Astrocyte of the spinal cord (primary cell): Measurements from ENCODE around the gene AURKB.

Experiments used
- DNase-seq: peaks from one replicate; pipeline ENCODE4 v3.0.0; 2011; ENCODE audit warnings: low read depth, low spot score
- H3K4me3 ChIP-seq: 2 replicates; pipeline ENCODE4 v1.5.1; 2011; ENCODE audit warnings: low read depth, mild to moderate bottlenecking, low read length, moderate library complexity
- in situ Hi-C: cut with HindIII; loops from 2 replicates; pipeline ENCODE4 v1.10.0; 2017; ENCODE audit warnings: low sequenced_read_pairs
- TF ChIP-seq, protein P1 (sequence below): IDR thresholded peaks from 2 replicates; pipeline ENCODE4 v1.5.1; 2012; ENCODE audit warnings: low read depth, mild to moderate bottlenecking, low read length, inconsistent platforms

AURKB gene

GRCh38 chr17:8209907-8210760, at the start of gene AURKB:
TSS of gene AURKB (minus strand) at chr17:8210575. CDS start at chr17:8210224, 351 bp downstream.
- peak; percentile 96 for DNase-seq
- TF ChIP-seq, protein P1, sequence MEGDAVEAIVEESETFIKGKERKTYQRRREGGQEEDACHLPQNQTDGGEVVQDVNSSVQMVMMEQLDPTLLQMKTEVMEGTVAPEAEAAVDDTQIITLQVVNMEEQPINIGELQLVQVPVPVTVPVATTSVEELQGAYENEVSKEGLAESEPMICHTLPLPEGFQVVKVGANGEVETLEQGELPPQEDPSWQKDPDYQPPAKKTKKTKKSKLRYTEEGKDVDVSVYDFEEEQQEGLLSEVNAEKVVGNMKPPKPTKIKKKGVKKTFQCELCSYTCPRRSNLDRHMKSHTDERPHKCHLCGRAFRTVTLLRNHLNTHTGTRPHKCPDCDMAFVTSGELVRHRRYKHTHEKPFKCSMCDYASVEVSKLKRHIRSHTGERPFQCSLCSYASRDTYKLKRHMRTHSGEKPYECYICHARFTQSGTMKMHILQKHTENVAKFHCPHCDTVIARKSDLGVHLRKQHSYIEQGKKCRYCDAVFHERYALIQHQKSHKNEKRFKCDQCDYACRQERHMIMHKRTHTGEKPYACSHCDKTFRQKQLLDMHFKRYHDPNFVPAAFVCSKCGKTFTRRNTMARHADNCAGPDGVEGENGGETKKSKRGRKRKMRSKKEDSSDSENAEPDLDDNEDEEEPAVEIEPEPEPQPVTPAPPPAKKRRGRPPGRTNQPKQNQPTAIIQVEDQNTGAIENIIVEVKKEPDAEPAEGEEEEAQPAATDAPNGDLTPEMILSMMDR = no peak
- in situ Hi-C loops = no loop called here
- H3K4me3 ChIP-seq = peak within 1 kb of the TSS; percentile 85

DNA sequence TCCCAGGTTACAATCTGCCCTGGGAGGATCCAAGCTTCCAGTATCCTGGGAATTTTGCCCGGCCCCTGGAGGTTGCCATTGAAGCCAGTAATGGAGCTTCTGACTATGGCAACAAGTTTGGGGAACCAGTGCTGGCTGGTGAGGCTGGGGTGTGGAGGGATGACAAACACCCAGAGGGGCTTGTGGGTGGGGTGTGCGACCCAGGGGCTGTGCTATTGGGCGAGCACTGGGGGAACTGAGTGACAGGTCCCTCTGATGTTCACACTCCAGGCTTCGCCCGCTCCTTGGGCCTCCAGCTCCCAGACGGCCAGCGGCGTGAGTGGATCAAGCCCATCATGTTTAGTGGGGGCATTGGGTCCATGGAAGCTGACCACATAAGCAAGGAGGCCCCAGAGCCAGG, 47.4 kb upstream of the AURKB start:
- TF ChIP-seq, protein P1 = no peak
- in situ Hi-C loops = no loop called here
- DNase-seq = no peak
- no peak overlapping the region for H3K4me3 ChIP-seq

- DNase-seq = no peak
- in situ Hi-C loops = no loop called here
- H3K4me3 ChIP-seq = no peak overlapping the region
- TF ChIP-seq, protein P1 = no peak
Measured at GRCh38 chr17:8256691-8257090, 46.3 kb upstream of the AURKB start.

DNA sequence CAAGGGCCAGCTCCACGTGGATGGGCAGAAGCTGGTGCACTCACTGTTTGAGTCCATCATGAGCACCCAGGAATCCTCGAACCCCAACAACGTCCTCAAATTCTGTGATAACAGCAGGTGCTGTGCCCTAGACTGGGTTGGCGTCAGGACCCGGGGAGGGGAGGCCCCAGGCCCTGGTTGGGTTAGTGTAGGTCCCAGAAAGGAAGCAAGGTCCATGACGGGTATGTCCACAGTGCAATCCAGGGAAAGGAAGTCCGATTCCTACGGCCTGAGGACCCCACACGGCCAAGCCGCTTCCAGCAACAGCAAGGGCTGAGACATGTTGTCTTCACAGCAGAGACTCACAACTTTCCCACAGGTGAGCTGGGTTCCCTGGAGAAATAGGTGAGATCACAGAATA, 45.9 kb upstream of the AURKB start:
- in situ Hi-C loops = no loop called here

DNA sequence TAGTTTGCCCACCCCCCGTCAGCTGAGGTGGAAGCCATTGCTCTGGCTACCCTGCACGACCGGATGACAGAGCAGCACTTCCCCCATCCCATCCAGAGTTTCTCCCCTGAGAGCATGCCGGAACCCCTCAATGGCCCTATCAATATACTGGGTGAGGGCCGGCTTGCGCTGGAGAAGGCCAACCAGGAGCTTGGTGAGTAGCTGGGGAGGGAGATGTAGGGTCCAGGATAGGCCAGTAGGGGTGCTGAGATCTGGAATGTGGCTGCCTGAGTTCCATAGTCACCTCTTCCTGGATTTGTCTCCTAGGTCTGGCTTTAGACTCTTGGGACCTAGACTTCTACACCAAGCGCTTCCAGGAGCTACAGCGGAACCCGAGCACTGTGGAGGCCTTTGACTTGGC, 45.1 kb upstream of the AURKB start:
- in situ Hi-C loops = no loop called here
- no peak for DNase-seq
- no peak overlapping the region for H3K4me3 ChIP-seq
- TF ChIP-seq, protein P1 = peak; percentile 3

More for the DNA sequence above, 45.9 kb upstream of the AURKB start:
- no peak overlapping the region for H3K4me3 ChIP-seq
- TF ChIP-seq, protein P1 = no peak
- DNase-seq = no peak

GRCh38 chr17:8254881-8255280, 44.5 kb upstream of the AURKB start:
- in situ Hi-C loops = no loop called here
- TF ChIP-seq, protein P1 = no peak
- no peak overlapping the region for H3K4me3 ChIP-seq
- DNase-seq = no peak
